DND-41 (cell line): ENCODE data around the gene TMEM62.

ENCODE experiments used
- EZH2 ChIP-seq: IDR thresholded peaks from 3 replicates; pipeline ENCODE4 v1.6.1; 2012; ENCODE audit warnings: borderline replicate concordance, low read depth, mild to moderate bottlenecking, moderate library complexity, low read length, inconsistent platforms; ENCODE audit not compliant: severe bottlenecking
- TF ChIP-seq, protein P1 (sequence below): IDR thresholded peaks from 2 replicates; pipeline ENCODE4 v1.5.1; 2012; ENCODE audit warnings: borderline replicate concordance, low read length, moderate library complexity, mild to moderate bottlenecking; ENCODE audit not compliant: poor library complexity, severe bottlenecking; ENCODE audit errors: extremely low read depth

GRCh38 chr15:43102187-43102586 is 31.2 kb upstream of the TMEM62 start:
- TF ChIP-seq EZH2: no peak
- TF ChIP-seq, protein P1, sequence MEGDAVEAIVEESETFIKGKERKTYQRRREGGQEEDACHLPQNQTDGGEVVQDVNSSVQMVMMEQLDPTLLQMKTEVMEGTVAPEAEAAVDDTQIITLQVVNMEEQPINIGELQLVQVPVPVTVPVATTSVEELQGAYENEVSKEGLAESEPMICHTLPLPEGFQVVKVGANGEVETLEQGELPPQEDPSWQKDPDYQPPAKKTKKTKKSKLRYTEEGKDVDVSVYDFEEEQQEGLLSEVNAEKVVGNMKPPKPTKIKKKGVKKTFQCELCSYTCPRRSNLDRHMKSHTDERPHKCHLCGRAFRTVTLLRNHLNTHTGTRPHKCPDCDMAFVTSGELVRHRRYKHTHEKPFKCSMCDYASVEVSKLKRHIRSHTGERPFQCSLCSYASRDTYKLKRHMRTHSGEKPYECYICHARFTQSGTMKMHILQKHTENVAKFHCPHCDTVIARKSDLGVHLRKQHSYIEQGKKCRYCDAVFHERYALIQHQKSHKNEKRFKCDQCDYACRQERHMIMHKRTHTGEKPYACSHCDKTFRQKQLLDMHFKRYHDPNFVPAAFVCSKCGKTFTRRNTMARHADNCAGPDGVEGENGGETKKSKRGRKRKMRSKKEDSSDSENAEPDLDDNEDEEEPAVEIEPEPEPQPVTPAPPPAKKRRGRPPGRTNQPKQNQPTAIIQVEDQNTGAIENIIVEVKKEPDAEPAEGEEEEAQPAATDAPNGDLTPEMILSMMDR: no peak
